T-helper 17 cell (primary cell): ENCODE results near the gene PLEKHA6. TPM values are rescaled to one million over a fixed set of nuclear protein-coding genes. Genes with fewer than 3 reads are reported as not detected.

Experiments
- ATAC-seq: fragments of 150-1000 bp; cut with Tn5 transposase; 2 replicates; pipeline ENCODE4 v1.10.0; 2021; ENCODE audit warnings: mild to moderate bottlenecking, moderate library complexity
- DNase-seq, 3 donors: peaks; one replicate each; pipeline versions ENCODE4 v3.0.0 to v3.0.0-alpha.2; 2020 to 2021
- H3K9me3 ChIP-seq: one replicate; pipeline ENCODE4 v1.7.0; 2013; ENCODE audit warnings: low read length, mild to moderate bottlenecking; ENCODE audit not compliant: control insufficient read depth, poor library complexity, severe bottlenecking
- H3K27ac Mint-ChIP-seq: one replicate; pipeline ENCODE4 v1.8.0; 2022; ENCODE audit warnings: mild to moderate bottlenecking, moderate library complexity, mixed read lengths
- H3K27me3 Mint-ChIP-seq: one replicate; pipeline ENCODE4 v1.8.0; 2022; ENCODE audit warnings: mixed read lengths
- H3K36me3 Mint-ChIP-seq: one replicate; pipeline ENCODE4 v1.8.0; 2022; ENCODE audit warnings: low read depth, mixed read lengths
- H3K4me1 Mint-ChIP-seq: one replicate; pipeline ENCODE4 v1.8.0; 2022; ENCODE audit warnings: mild to moderate bottlenecking, mixed read lengths
- H3K4me3 Mint-ChIP-seq: one replicate; pipeline ENCODE4 v1.8.0; 2022; ENCODE audit warnings: mild to moderate bottlenecking, moderate library complexity, mixed read lengths
- total RNA-seq, 4 donors: library from RNA in 2 of 4; stranded (reverse) in 2 of 4; gene quantifications; one replicate each; pipeline ENCODE4 v1.2.3 and lab custom pipeline; 2022 to 2026

The PLEKHA6 gene
- total RNA-seq, 2 donors from 2014 or later, result 0.47 to 0.50 TPM

- no peak overlapping the region for H3K4me3 Mint-ChIP-seq
- no peaks in the 10 kb centered on the region for H3K36me3 Mint-ChIP-seq
- no peaks in the 10 kb centered on the region for H3K4me1 Mint-ChIP-seq
- H3K9me3 ChIP-seq, result no peaks in the 10 kb centered on the region
- no peak overlapping the region for H3K27ac Mint-ChIP-seq
- ATAC-seq (no peak), DNase-seq (no peak)
- H3K27me3 Mint-ChIP-seq, result no peaks in the 10 kb centered on the region
Measured at GRCh38 chr1:204176049-204176448, 183.7 kb downstream of the PLEKHA6 start.

- Mint-ChIP-seq H3K27ac (no peak overlapping the region), H3K4me3 (no peak overlapping the region)
- ATAC-seq, result no peak
Measured at GRCh38 chr1:204174958-204175357, 184.8 kb downstream of the PLEKHA6 start.

GRCh38 chr1:204172404-204173029 lies 187.2 kb downstream of the PLEKHA6 start:
- DNase-seq (no peak), ATAC-seq (no peak)
- no peak overlapping the region for H3K27ac Mint-ChIP-seq
- no peaks in the 10 kb centered on the region for H3K27me3 Mint-ChIP-seq
- H3K36me3 Mint-ChIP-seq, result no peaks in the 10 kb centered on the region
- peaks cover 8% of the 10 kb centered on the region for H3K9me3 ChIP-seq
- no peak overlapping the region for H3K4me3 Mint-ChIP-seq
- no peaks in the 10 kb centered on the region for H3K4me1 Mint-ChIP-seq

More at GRCh38 chr1:204174958-204175357, 184.8 kb downstream of the PLEKHA6 start:
- H3K9me3 ChIP-seq, result peaks cover 8% of the 10 kb centered on the region
- DNase-seq, result no peak
- no peaks in the 10 kb centered on the region for H3K36me3 Mint-ChIP-seq
- H3K4me1 Mint-ChIP-seq, result no peaks in the 10 kb centered on the region
- H3K27me3 Mint-ChIP-seq, result no peaks in the 10 kb centered on the region

- Mint-ChIP-seq H3K27me3 (no peaks in the 10 kb centered on the region), H3K4me3 (no peak overlapping the region), H3K4me1 (no peaks in the 10 kb centered on the region), H3K36me3 (no peaks in the 10 kb centered on the region), H3K27ac (no peak overlapping the region)
- DNase-seq (no peak), ATAC-seq (no peak)
- H3K9me3 ChIP-seq, result peaks cover 8% of the 10 kb centered on the region
Measured at GRCh38 chr1:204171751-204172178, 188.0 kb downstream of the PLEKHA6 start.

- H3K4me1 Mint-ChIP-seq, result no peaks in the 10 kb centered on the region
Measured at GRCh38 chr1:204170494-204171155, 189.1 kb downstream of the PLEKHA6 start.

GRCh38 chr1:204169858-204170257 lies 189.9 kb downstream of the PLEKHA6 start:
- no peaks in the 10 kb centered on the region for H3K4me1 Mint-ChIP-seq
- ATAC-seq (no peak), DNase-seq (no peak)
- no peak overlapping the region for H3K27ac Mint-ChIP-seq
- no peak overlapping the region for H3K4me3 Mint-ChIP-seq
- H3K9me3 ChIP-seq, result peaks cover 8% of the 10 kb centered on the region
- H3K27me3 Mint-ChIP-seq, result peaks cover 10% of the 10 kb centered on the region
- no peaks in the 10 kb centered on the region for H3K36me3 Mint-ChIP-seq

More at GRCh38 chr1:204170494-204171155, 189.1 kb downstream of the PLEKHA6 start:
- DNase-seq, result no peak
- Mint-ChIP-seq H3K27me3 (peaks cover 3% of the 10 kb centered on the region), H3K27ac (no peak overlapping the region), H3K4me3 (no peak overlapping the region), H3K36me3 (no peaks in the 10 kb centered on the region)
- no peak for ATAC-seq
- peaks cover 8% of the 10 kb centered on the region for H3K9me3 ChIP-seq

Other genes starting within 250 kb of the PLEKHA6 start
- 10 to 100 TPM in 1 of 2 donors, 1 to 10 TPM in 1; 8.9 to 12.7 TPM for gene ETNK2, start 207.9 kb downstream of the PLEKHA6 start, total RNA-seq
- gene REN, start 193.6 kb downstream of the PLEKHA6 start, total RNA-seq, result not detected
- gene KISS1, start 163.4 kb downstream of the PLEKHA6 start, total RNA-seq, result under 1 TPM in 1 of 2 donors, not detected in 1; 0.50 TPM
- under 1 TPM in 1 of 2 donors, not detected in 1; 0.45 TPM for gene GOLT1A, start 145.9 kb downstream of the PLEKHA6 start, total RNA-seq
- gene PPP1R15B, start 51.9 kb upstream of the PLEKHA6 start, total RNA-seq, result 100 to 1,000 TPM; 207 to 266 TPM
- gene PIK3C2B, start 134.9 kb upstream of the PLEKHA6 start, total RNA-seq, result 10 to 100 TPM; 35.7 to 51.9 TPM
- 100 to 1,000 TPM; 205 to 225 TPM for gene MDM4, start 156.5 kb upstream of the PLEKHA6 start, total RNA-seq